Left forelimb (tissue), 1 donor: ENCODE data around the gene EFCAB6.

ENCODE experiments used
- DNase-seq: peaks from one replicate; pipeline ENCODE4 v3.0.0-alpha.2; 2018; ENCODE audit warnings: low spot score

The EFCAB6 gene

GRCh38 chr22:43550672-43551071 lies 261.4 kb downstream of the EFCAB6 start:
- no peak for DNase-seq

- DNase-seq = no peak
Measured at GRCh38 chr22:43550024-43550620, 262.0 kb downstream of the EFCAB6 start.

GRCh38 chr22:43546186-43546585 lies 265.9 kb downstream of the EFCAB6 start:
- DNase-seq = no peak

- DNase-seq = no peak
Measured at GRCh38 chr22:43544289-43544673, 267.8 kb downstream of the EFCAB6 start.

GRCh38 chr22:43543522-43544288 lies 268.4 kb downstream of the EFCAB6 start:
- no peak for DNase-seq

GRCh38 chr22:43542681-43543521 lies 269.2 kb downstream of the EFCAB6 start:
- no peak for DNase-seq

GRCh38 chr22:43541462-43542407 lies 270.4 kb downstream of the EFCAB6 start:
- no peak for DNase-seq

- DNase-seq = no peak
Measured at GRCh38 chr22:43541022-43541421, 271.1 kb downstream of the EFCAB6 start.

- DNase-seq = no peak
Measured at GRCh38 chr22:43540529-43540923, 271.6 kb downstream of the EFCAB6 start.

GRCh38 chr22:43539572-43540528 lies 272.3 kb downstream of the EFCAB6 start:
- DNase-seq = no peak

GRCh38 chr22:43537019-43537585 lies 275.0 kb downstream of the EFCAB6 start:
- DNase-seq = no peak

- no peak for DNase-seq
Measured at GRCh38 chr22:43535741-43536140, 276.4 kb downstream of the EFCAB6 start.

- no peak for DNase-seq
Measured at GRCh38 chr22:43535336-43535735, 276.8 kb downstream of the EFCAB6 start.

GRCh38 chr22:43534916-43535315 lies 277.2 kb downstream of the EFCAB6 start:
- DNase-seq = no peak

GRCh38 chr22:43533656-43534428 lies 278.3 kb downstream of the EFCAB6 start:
- DNase-seq = no peak

GRCh38 chr22:43533156-43533530 lies 279.0 kb downstream of the EFCAB6 start:
- peak; percentile 14 for DNase-seq

- peak; percentile 45 for DNase-seq
Measured at GRCh38 chr22:43532301-43533155, 279.6 kb downstream of the EFCAB6 start.

GRCh38 chr22:43531651-43532050 lies 280.5 kb downstream of the EFCAB6 start:
- DNase-seq = no peak
